Sigmoid colon (tissue), 3 donors: ENCODE data around the gene SMIM35.

Experiments
- POLR2A ChIP-seq, 2 donors: fragments of 450-650 bp; IDR thresholded peaks; one replicate each; pipeline ENCODE4 v1.6.1; 2016; ENCODE audit warnings: antibody characterized with exemption in 2 of 2, mild to moderate bottlenecking in 2 of 2, moderate library complexity in 2 of 2
- TF ChIP-seq, protein P1 (sequence below), 4 experiments: fragments of 450-650 bp in 3 of 4; fragments of 200-600 bp in 1 of 4; IDR thresholded peaks; one replicate each; pipeline ENCODE4 v1.5.1; 2016 to 2019; ENCODE audit warnings: antibody characterized with exemption in 4 of 4, mild to moderate bottlenecking in 3 of 4, moderate library complexity in 2 of 4

DNA sequence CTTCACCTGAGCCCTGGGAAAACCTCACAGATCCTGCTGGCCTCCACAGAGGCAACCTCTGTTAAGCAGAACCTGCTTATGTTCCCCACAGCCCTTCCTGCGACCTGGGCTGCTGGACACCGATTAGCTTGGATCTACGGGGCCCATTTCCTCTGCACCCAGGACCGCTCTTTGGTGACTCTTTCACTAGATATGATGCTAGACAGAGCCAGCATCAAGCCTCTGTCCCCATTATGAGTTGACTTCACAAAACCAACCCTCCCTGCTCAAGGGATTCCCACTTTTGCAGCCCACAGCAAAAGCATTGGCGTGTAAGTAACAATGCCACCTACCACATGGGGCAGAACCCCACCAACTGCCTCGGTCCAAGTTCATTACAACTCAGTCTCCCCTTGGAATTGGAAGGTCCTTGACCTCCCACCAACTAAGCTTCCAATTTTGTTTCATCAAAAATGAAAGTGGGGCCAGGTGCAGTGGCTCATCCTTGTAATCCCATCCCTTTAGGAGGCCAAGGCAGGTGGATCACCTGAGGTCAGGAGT is 25.1 kb downstream of the SMIM35 start:
- TF ChIP-seq, protein P1, sequence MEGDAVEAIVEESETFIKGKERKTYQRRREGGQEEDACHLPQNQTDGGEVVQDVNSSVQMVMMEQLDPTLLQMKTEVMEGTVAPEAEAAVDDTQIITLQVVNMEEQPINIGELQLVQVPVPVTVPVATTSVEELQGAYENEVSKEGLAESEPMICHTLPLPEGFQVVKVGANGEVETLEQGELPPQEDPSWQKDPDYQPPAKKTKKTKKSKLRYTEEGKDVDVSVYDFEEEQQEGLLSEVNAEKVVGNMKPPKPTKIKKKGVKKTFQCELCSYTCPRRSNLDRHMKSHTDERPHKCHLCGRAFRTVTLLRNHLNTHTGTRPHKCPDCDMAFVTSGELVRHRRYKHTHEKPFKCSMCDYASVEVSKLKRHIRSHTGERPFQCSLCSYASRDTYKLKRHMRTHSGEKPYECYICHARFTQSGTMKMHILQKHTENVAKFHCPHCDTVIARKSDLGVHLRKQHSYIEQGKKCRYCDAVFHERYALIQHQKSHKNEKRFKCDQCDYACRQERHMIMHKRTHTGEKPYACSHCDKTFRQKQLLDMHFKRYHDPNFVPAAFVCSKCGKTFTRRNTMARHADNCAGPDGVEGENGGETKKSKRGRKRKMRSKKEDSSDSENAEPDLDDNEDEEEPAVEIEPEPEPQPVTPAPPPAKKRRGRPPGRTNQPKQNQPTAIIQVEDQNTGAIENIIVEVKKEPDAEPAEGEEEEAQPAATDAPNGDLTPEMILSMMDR (IDR thresholded peaks at IDR 0.05) = no peak
- TF ChIP-seq POLR2A (IDR thresholded peaks at IDR 0.05) = no peak
